Measurements from ENCODE around the gene KCNQ1OT1. TPM values are rescaled to one million over a fixed set of nuclear protein-coding genes. Genes with fewer than 3 reads are reported as not detected.

KCNQ1OT1 gene
- total RNA-seq, 2 donors from 2014 or later = 0.77 to 1.5 TPM

DNA sequence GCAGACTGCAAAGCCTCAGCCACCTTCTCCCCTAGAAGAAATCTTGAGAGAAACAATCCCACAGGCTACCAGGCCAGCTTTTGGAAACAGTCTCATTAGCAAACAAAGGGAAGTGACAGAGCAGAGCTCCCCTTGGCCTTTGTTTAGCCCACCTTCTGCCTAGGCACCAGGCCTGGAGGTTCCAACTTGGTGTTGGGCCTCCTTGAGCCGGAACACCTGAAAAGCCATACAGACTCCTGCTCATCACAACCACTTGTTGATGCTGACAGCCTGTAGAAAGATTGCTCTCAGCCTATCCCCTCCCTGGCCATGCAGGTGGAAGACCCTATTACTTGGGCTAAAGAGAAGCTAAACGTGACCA lies 26.6 kb downstream of the KCNQ1OT1 start:
- H3K9me3 ChIP-seq = no peaks in the 10 kb centered on the region
- H3K4me1 ChIP-seq = no peaks in the 10 kb centered on the region
- intact Hi-C loops (cut with DNase I) = no loop called here
- H3K27me3 ChIP-seq = no peaks in the 10 kb centered on the region
- no peak for TF ChIP-seq CTCF (IDR thresholded peaks at IDR 0.05)
- H3K4me3 ChIP-seq = no peak overlapping the region
- DNase-seq = no peak
- H3K9ac ChIP-seq (ENCODE audit: low read depth in 2 of 2, low read length in 2 of 2) = no peak overlapping the region
- H3K36me3 ChIP-seq = no peaks in the 10 kb centered on the region
- no peak overlapping the region for H3K27ac ChIP-seq

GRCh38 chr11:2672553-2673249 lies 27.1 kb downstream of the KCNQ1OT1 start:
- TF ChIP-seq CTCF (IDR thresholded peaks at IDR 0.05) = no peak
- Histone ChIP-seq H3K9me3 (no peaks in the 10 kb centered on the region), H3K9ac (ENCODE audit: low read depth in 2 of 2, low read length in 2 of 2) (no peak overlapping the region), H3K27ac (no peak overlapping the region), H3K36me3 (no peaks in the 10 kb centered on the region), H3K4me3 (no peak overlapping the region), H3K4me1 (no peaks in the 10 kb centered on the region), H3K27me3 (no peaks in the 10 kb centered on the region)
- DNase-seq = peak; percentile 7
- intact Hi-C loops (cut with DNase I) = no loop called here

GRCh38 chr11:2671748-2672147 lies 28.0 kb downstream of the KCNQ1OT1 start:
- H3K4me1 ChIP-seq = no peaks in the 10 kb centered on the region
- intact Hi-C loops (cut with DNase I) = no loop called here
- peak; percentile 1 for DNase-seq
- no peak overlapping the region for H3K9ac ChIP-seq (ENCODE audit: low read depth in 2 of 2, low read length in 2 of 2)
- H3K36me3 ChIP-seq = no peaks in the 10 kb centered on the region
- H3K4me3 ChIP-seq = no peak overlapping the region
- H3K9me3 ChIP-seq = no peaks in the 10 kb centered on the region
- H3K27me3 ChIP-seq = no peaks in the 10 kb centered on the region
- H3K27ac ChIP-seq = no peak overlapping the region
- TF ChIP-seq CTCF (IDR thresholded peaks at IDR 0.05) = no peak

DNA sequence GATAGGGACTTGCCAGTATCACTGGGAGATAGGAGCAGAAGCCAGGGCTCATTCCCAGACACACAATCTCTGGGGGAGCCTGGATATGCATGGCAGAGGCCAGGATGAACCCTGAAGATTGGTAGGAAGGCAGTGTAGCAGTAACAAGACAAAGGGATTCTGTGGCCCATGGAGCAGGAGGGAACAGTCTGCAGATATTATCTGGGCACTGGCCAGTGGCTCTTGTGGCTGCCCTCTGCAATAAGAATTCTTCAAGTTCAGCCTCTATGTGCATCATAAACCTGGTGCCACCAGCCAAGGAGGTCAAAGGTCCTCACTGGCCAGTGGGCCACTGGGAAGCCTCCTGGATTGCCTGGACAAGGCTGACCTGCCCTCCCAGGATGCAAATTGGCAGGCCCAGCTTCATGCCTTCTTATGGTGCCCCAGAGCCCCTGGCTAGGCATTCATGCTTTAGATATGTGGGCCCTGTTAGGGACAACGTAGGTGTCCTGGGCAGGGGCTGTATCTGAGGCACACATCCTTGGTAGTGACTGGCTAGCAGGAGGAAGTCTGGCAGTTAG lies 29.2 kb downstream of the KCNQ1OT1 start:
- no peak for TF ChIP-seq CTCF (IDR thresholded peaks at IDR 0.05)

GRCh38 chr11:2669634-2670469 lies 29.9 kb downstream of the KCNQ1OT1 start:
- H3K4me1 ChIP-seq = no peaks in the 10 kb centered on the region
- no peak overlapping the region for H3K4me3 ChIP-seq
- no peak for TF ChIP-seq CTCF (IDR thresholded peaks at IDR 0.05)
- DNase-seq = no peak
- no peak overlapping the region for H3K9ac ChIP-seq (ENCODE audit: low read depth in 2 of 2, low read length in 2 of 2)
- H3K9me3 ChIP-seq = no peaks in the 10 kb centered on the region
- H3K27ac ChIP-seq = no peak overlapping the region
- intact Hi-C loops (cut with DNase I) = no loop called here
- H3K36me3 ChIP-seq = no peaks in the 10 kb centered on the region
- no peaks in the 10 kb centered on the region for H3K27me3 ChIP-seq

More for the DNA sequence above, 29.2 kb downstream of the KCNQ1OT1 start:
- no peaks in the 10 kb centered on the region for H3K9me3 ChIP-seq
- intact Hi-C loops (cut with DNase I) = no loop called here
- DNase-seq = peak; percentile 10
- H3K27ac ChIP-seq = no peak overlapping the region
- no peaks in the 10 kb centered on the region for H3K4me1 ChIP-seq
- no peaks in the 10 kb centered on the region for H3K36me3 ChIP-seq
- H3K9ac ChIP-seq (ENCODE audit: low read depth in 2 of 2, low read length in 2 of 2) = no peak overlapping the region
- no peak overlapping the region for H3K4me3 ChIP-seq
- no peaks in the 10 kb centered on the region for H3K27me3 ChIP-seq

All from colonic mucosa (tissue), 4 donors.